ENCODE measurements around the gene PRICKLE1.

GRCh38 chr12:42585154-42585840, 4.2 kb downstream of the PRICKLE1 start:
- TF ChIP-seq CTCF (conservative IDR thresholded peaks at IDR 0.05; ENCODE audit: low read length) (no peak), EZH2phosphoT487 (IDR thresholded peaks at IDR 0.05; ENCODE audit: borderline replicate concordance) (no peak)

Data from Loucy (cell line).